ENCODE measurements around the gene PI4KB.

Gene PI4KB

DNA sequence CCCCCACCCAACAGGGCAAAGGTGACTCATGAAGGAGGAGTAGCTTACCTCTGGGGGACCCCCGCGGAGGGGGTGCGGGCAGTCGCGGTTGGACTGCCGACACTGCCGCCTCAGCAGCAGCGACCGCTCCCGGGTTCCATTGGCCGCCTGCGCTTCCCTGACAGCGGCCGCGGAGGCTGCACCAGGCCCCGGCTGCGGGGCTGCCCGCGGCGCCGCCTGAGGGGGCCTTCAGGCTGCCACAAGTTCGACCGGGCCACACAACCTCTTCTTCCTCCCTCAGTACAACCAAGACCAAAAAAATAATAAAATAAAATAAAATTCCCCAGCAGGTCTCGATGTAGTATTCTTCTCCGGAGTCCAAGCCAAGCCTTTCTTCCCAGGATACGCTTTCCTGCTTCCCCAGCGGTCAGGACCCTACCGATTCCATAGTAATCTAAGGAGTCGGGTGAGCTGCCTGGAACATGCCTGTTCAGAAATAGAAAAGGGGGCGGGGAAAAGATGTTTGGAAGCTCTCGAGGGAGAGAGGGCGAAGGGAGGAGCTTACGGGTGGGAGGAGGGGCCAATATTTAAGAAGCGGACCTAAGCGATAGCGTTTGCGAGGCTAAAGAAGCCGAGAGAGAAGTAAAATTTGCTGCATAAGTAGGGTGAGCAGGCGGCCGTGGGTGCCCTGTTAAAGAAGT, at the start of gene PI4KB:
Gene PI4KB (minus strand): TSS at position 194 of the 680 bp plus-strand sequence. CDS start 10,935 bp downstream, outside the sequence.
- TF ChIP-seq, protein P1, sequence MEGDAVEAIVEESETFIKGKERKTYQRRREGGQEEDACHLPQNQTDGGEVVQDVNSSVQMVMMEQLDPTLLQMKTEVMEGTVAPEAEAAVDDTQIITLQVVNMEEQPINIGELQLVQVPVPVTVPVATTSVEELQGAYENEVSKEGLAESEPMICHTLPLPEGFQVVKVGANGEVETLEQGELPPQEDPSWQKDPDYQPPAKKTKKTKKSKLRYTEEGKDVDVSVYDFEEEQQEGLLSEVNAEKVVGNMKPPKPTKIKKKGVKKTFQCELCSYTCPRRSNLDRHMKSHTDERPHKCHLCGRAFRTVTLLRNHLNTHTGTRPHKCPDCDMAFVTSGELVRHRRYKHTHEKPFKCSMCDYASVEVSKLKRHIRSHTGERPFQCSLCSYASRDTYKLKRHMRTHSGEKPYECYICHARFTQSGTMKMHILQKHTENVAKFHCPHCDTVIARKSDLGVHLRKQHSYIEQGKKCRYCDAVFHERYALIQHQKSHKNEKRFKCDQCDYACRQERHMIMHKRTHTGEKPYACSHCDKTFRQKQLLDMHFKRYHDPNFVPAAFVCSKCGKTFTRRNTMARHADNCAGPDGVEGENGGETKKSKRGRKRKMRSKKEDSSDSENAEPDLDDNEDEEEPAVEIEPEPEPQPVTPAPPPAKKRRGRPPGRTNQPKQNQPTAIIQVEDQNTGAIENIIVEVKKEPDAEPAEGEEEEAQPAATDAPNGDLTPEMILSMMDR (IDR thresholded peaks at IDR 0.05; ENCODE audit: borderline replicate concordance, insufficient read depth, low read depth, low read length), result no peak
- H3K4me3 ChIP-seq (ENCODE audit: low read depth, low read length), result peak within 1 kb of the TSS; percentile 74

DNA sequence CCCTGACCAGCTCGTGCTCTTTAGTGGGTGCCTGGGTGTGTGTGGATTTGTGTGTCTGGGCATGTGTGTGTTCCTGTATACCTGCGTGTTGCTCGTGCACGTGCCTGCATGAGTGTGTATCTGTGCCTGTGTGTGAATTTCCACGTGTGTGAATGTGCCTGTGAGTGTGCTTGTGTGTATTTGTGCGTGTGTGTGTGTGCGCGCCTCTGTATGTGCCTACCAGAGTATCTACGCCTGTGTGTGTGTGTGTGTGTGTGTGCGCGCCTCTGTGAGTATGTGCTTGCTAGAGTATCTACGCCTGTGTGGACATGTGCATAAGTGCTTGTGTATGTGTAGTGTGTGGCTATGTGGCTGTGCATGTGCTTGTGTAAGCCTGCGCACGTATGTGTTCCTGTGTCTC, 46.0 kb upstream of the PI4KB start:
- TF ChIP-seq, protein P1 (IDR thresholded peaks at IDR 0.05; ENCODE audit: borderline replicate concordance, insufficient read depth, low read depth, low read length), result no peak
- no peak overlapping the region for H3K4me3 ChIP-seq (ENCODE audit: low read depth, low read length)

GRCh38 chr1:151372058-151372934, 45.1 kb upstream of the PI4KB start, which contains the start of gene SELENBP1:
SELENBP1 (minus strand) TSS chr1:151372705; CDS start chr1:151372641, 64 bp downstream.
- H3K4me3 ChIP-seq (ENCODE audit: low read depth, low read length), result no peak within 1 kb of the TSS
- TF ChIP-seq, protein P1 (IDR thresholded peaks at IDR 0.05; ENCODE audit: borderline replicate concordance, insufficient read depth, low read depth, low read length), result no peak

DNA sequence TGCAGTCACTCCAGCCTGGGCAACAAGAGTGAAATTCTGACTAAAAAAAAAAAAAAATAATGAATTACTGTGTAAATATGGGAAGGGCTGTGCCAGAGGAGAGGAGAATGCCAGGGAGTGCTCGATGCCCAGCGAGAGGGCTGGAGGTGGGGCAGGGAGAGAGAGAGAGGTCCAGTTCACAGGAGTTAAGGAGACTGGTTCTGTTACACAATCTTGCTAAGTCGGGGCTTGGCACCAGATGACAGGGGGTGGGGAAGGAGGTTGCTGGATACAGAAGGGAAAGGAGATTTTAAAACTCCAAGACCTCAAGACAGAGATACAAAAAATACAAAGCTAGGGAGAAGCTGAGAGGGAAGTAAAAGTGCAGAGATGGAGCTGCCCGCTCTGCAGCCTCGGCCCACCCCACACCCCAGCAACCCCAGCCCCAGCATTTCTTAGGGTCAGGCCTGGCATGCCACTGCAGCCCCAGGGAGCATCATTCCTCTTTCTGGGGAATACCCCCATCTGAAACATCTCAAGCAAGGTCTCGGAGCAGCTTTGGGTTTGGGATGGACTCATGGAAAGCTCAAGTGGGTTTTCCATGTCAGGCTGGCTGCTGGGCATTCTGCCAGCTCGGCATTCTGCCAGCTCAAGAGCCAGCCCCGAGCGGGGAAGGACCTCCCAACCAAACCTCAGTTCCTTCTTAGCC, 44.3 kb upstream of the PI4KB start:
- no peak overlapping the region for H3K4me3 ChIP-seq (ENCODE audit: low read depth, low read length)
- TF ChIP-seq, protein P1 (IDR thresholded peaks at IDR 0.05; ENCODE audit: borderline replicate concordance, insufficient read depth, low read depth, low read length), result no peak

- TF ChIP-seq, protein P1 (IDR thresholded peaks at IDR 0.05; ENCODE audit: borderline replicate concordance, insufficient read depth, low read depth, low read length), result no peak
- no peak overlapping the region for H3K4me3 ChIP-seq (ENCODE audit: low read depth, low read length)
Measured at GRCh38 chr1:151370211-151370911, 43.1 kb upstream of the PI4KB start.

DNA sequence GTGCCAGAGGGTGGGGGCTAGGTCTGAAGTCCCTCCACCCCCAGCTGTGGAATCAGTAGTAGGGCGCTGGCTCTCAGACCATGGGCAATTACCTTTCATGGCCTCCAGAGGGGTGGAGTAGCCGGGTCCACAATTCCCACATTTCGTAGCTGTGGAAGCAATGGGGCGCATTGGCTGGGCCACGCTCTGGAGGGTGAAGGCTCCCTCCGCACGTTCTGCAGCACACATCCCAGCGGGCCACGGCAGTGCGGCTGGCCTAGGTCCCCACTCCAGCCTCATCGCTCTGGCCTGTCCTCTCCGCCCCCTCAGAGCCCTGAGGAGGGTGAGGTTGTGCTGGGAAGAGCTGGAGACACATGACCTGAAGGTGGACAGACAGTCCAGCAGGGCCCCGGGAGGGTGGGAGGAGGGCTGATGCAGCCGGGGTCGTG, 42.4 kb upstream of the PI4KB start:
- H3K4me3 ChIP-seq (ENCODE audit: low read depth, low read length), result no peak overlapping the region
- TF ChIP-seq, protein P1 (IDR thresholded peaks at IDR 0.05; ENCODE audit: borderline replicate concordance, insufficient read depth, low read depth, low read length), result no peak

Data from GM12875 (cell line).